Right lobe of liver (tissue), 6 donors: Measurements from ENCODE around the gene FUCA1. TPM values are rescaled to one million over a fixed set of nuclear protein-coding genes. Genes with fewer than 3 reads are reported as not detected.
"Not testable (repeated sequence)": the region's sequence is repeated elsewhere in the genome, so short reads cannot be mapped to it uniquely, and the experiment has no call there.

Experiments
- ATAC-seq, 4 donors: fragments of 200-7000 bp; cut with Tn5 transposase; one replicate each; pipeline ENCODE4 v1.9.1; 2020; ENCODE audit warnings: mild to moderate bottlenecking in 4 of 4, moderate library complexity in 4 of 4
- DNase-seq, 3 donors: peaks; one replicate each; pipeline ENCODE4 v3.0.0-alpha.2; 2020
- H3K27ac ChIP-seq, 3 donors: fragments of 200-600 bp; one replicate each; pipeline ENCODE4 v1.8.0; 2022
- H3K27me3 ChIP-seq, 2 donors: fragments of 200-600 bp; one replicate each; pipeline ENCODE4 v1.8.0; 2022
- H3K36me3 ChIP-seq, 4 donors: fragments of 200-600 bp; sonication (generic) in 1 of 4; one replicate each; pipeline versions ENCODE4 v1.5.1 to v1.8.0; 2017 to 2022; ENCODE audit warnings: control low read depth in 1 of 4
- H3K4me1 ChIP-seq, 4 donors: fragments of 200-600 bp; sonication (generic) in 1 of 4; one replicate each; pipeline versions ENCODE4 v1.5.1 to v1.8.0; 2017 to 2022; ENCODE audit warnings: control low read depth in 1 of 4
- H3K4me3 ChIP-seq, 3 donors: fragments of 200-600 bp; one replicate each; pipeline ENCODE4 v1.8.0; 2022
- H3K9me3 ChIP-seq, 4 donors: fragments of 200-600 bp; sonication (generic) in 1 of 4; one replicate each; pipeline versions ENCODE4 v1.5.1 to v1.8.0; 2017 to 2022; ENCODE audit warnings: control low read depth in 1 of 4
- POLR2A ChIP-seq: fragments of 450-650 bp; IDR thresholded peaks from one replicate; pipeline ENCODE4 v1.6.1; 2017; ENCODE audit warnings: antibody characterized with exemption, mild to moderate bottlenecking
- WGBS: methylation state at CpG from one replicate; pipeline ENCODE4 v1.1.6; 2018; ENCODE audit warnings: low coverage, low lambda C conversion rate; ENCODE audit not compliant: insufficient coverage; ENCODE audit errors: missing lambda C conversion rate; 5-methylcytosine and 5-hydroxymethylcytosine counted together
- intact Hi-C, 2 donors: fragments of 100-400 bp; cut with DNase I; formaldehyde crosslinking; loops; one replicate each; pipeline versions ENCODE4 v1.11.2 to v1.14.1; 2022
- total RNA-seq, 6 experiments: library from RNA; depleted of rRNA in 2 of 6; stranded (reverse); fragments of >200 nt in 2 of 6; fragmentation: NEBNext Ultra II Directional in 3 of 6; extraction: Animal tissue kit (Norgen Biotek cat#: 25700) in 3 of 6; gene quantifications; one replicate each; pipeline versions ENCODE4 v1.1.0 to v1.2.4, GENCODE V29; 2016 to 2023
- TF ChIP-seq, protein P1 (sequence below), 4 donors: fragments of 200-600 bp in 3 of 4; fragments of 450-650 bp in 1 of 4; IDR thresholded peaks; one replicate each; pipeline versions ENCODE4 v1.5.1 to v1.8.0; 2016 to 2022; ENCODE audit warnings: antibody characterized with exemption in 4 of 4, mild to moderate bottlenecking in 2 of 4
- donor health status: DM: no; HTN: yes; CAD: no.
- donor health status: DM: no; HTN: no; CAD: no.
- donor health status: DM: no; HTN: no; CAD: no.
- donor health status: DM: no; HTN: yes; CAD: no.
- donor health status: DM: no; HTN: yes; CAD: no.

Gene FUCA1
- total RNA-seq, 6 experiments from 2014 or later = 37.1 to 54.7 (median 45.1) TPM

DNA sequence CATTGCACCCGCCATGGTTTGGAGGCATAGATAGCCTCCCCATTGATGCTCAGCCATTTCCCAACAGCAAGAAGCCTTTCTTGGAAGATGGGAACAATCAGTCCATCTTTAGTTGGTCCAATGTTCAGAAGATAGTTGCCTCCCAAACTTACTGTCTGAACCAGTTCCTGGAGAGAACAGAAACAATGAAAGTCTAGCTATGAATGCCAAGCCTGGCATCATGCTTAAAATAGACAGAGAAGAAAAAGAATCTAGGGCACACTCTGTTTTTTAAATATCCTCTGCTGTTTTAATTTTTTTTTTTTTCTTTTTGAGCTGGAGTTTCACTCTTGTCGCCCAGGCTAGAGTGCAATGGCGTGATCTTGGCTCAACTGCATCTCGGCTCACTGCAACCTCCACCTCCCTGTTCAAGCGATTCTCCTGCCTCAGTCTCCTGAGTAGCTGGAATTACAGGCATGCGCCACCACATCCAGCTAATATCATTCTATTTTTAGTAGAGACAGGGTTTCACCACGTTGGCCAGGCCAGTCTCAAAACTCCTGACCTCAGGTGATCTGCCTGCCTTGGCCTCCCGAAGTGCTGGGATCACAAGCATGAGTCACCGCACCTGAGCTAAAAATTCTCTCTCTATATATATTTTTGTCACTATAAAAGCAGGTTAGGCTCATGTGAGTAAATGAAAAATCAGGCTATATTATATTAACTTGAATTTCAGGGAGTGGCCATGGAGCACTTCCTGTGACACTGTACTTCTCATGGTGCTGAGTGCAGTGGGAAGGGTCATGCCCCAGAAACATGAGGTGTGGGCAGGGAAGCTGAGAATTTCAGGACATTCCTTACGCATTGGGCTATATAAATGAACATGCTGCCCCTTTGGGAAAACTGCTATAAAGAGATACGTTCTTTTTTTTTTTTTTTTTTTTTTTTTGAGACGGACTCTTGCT is 19.1 kb downstream of the FUCA1 start:
- ATAC-seq (no peak), DNase-seq (no peak)
- Histone ChIP-seq H3K4me3 (no peak overlapping the region), H3K27ac (no peak overlapping the region), H3K27me3 (no peaks in the 10 kb centered on the region), H3K9me3 (no peaks in the 10 kb centered on the region), H3K4me1 (no peaks in the 10 kb centered on the region), H3K36me3 (peaks cover 0 to 27% (median 7%) of the 10 kb centered on the region in 4 donors)
- TF ChIP-seq, protein P1, sequence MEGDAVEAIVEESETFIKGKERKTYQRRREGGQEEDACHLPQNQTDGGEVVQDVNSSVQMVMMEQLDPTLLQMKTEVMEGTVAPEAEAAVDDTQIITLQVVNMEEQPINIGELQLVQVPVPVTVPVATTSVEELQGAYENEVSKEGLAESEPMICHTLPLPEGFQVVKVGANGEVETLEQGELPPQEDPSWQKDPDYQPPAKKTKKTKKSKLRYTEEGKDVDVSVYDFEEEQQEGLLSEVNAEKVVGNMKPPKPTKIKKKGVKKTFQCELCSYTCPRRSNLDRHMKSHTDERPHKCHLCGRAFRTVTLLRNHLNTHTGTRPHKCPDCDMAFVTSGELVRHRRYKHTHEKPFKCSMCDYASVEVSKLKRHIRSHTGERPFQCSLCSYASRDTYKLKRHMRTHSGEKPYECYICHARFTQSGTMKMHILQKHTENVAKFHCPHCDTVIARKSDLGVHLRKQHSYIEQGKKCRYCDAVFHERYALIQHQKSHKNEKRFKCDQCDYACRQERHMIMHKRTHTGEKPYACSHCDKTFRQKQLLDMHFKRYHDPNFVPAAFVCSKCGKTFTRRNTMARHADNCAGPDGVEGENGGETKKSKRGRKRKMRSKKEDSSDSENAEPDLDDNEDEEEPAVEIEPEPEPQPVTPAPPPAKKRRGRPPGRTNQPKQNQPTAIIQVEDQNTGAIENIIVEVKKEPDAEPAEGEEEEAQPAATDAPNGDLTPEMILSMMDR (IDR thresholded peaks at IDR 0.05) = no peak
- no peak for TF ChIP-seq POLR2A
- intact Hi-C loops = no loop called here
- WGBS = 82% methylated on average over 12 of the region's 12 CpGs

DNA sequence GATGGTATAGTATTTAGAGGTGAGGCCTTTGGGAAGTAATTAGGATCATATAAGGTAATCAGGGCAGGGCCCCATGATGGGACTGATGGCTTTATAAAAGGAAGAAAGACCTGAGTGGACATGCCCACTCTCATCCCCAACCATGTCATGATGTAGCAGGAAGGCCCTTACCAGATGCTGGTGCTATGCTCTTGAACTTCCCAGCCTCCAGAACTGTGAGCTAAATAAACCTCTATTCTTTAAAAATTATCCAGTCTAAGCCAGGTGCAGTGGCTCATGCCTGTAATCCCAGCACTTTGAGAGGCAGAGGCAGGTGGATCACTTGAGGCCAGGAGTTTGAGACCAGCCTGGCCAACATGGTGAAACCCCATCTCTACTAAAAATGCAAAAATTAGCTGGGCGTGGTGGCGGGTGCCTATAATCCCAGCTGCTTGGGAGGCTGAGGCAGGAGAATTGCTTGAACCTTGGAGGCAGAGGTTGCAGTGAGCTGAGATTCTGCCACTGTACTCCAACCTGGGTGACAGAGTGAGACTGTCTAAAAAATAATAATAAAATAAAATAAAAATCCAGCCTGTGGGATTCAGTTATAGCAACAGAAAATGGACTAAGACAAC is 20.5 kb downstream of the FUCA1 start:
- DNase-seq, ATAC-seq, H3K9me3 ChIP-seq, H3K27me3 ChIP-seq, H3K4me1 ChIP-seq, intact Hi-C loops, H3K27ac ChIP-seq, H3K4me3 ChIP-seq: not testable (repeated sequence)
- 100% methylated on average over 2 of the region's 2 CpGs for WGBS
- H3K36me3 ChIP-seq = peaks cover 0 to 27% (median 7%) of the 10 kb centered on the region in 4 donors

DNA sequence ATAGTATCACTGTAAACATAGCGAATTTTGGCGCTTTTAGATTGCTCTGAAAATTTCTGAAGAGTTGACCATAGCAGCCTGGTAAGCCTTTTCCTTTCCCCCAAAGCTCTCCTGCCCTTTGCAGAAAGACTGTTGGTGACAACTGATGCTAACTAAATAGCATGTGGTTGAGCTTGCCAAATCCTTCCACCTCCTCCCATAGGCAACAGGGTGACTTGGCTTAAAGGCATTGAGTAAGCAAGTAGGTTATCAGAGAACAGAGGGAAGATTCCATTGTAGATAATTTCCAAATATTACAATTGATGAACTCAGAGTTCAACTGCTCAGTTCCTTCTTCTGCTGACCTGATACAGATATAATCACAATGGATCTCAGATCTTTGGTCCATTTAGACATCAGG is 22.9 kb downstream of the FUCA1 start:
- intact Hi-C loops = no loop called here
- Histone ChIP-seq H3K36me3 (peaks cover 0 to 27% (median 7%) of the 10 kb centered on the region in 4 donors), H3K4me1 (no peaks in the 10 kb centered on the region), H3K27me3 (no peaks in the 10 kb centered on the region), H3K9me3 (no peaks in the 10 kb centered on the region), H3K4me3 (no peak overlapping the region), H3K27ac (no peak overlapping the region)
- no peak for TF ChIP-seq POLR2A
- no peak for DNase-seq
- WGBS = 100% methylated on average over 2 of the region's 2 CpGs
- no peak for ATAC-seq

DNA sequence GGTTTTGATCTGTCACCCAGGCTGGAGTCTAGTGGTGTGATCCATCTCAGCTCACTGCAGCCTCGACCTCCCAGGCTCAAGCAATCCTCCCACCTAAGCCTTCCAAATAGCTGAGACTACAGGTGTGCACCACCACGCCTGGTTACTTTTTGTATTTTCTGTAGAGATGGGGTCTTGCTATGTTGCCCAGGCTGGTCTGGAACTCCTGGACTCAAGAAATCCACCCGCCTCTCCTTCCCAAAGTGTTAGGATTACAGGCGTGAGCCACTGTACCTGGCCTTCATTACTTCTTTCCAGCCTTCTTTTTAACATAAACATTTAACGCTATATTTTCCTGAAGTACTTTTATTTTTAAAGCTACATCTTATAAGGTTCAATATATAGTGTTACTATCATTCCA is 24.4 kb downstream of the FUCA1 start:
- Histone ChIP-seq H3K36me3 (peaks cover 0 to 26% (median 7%) of the 10 kb centered on the region in 4 donors), H3K4me1 (no peaks in the 10 kb centered on the region), H3K27ac (no peak overlapping the region), H3K27me3 (no peaks in the 10 kb centered on the region), H3K4me3 (no peak overlapping the region), H3K9me3 (no peaks in the 10 kb centered on the region)
- ATAC-seq = no peak
- TF ChIP-seq POLR2A = no peak
- TF ChIP-seq, protein P1 (IDR thresholded peaks at IDR 0.05) = no peak
- 78% methylated on average over 4 of the region's 5 CpGs for WGBS
- DNase-seq = no peak
- intact Hi-C loops = no loop called here

DNA sequence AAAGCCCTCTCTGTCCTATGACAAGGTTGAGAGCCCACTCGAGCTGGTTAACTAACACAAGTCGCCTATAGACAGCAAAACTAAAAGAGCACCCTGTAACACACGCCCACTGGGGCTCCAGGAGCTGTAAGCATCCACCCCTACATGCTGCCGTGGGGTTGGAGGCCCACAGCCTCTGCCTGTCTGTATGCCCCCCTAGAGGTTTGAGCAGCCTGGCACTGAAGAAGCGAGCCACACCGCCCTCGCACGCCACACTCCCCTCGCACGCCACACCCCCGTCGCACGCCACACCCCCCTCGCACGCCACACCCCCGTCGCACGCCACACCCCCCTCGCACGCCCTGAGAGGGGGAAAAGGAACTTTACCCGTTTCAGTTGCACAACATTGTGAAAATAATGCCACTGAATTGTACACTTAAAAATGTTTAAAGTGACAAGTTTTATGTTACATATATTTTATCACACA is 29.7 kb downstream of the FUCA1 start:
- H3K9me3 ChIP-seq = no peaks in the 10 kb centered on the region
- H3K36me3 ChIP-seq = no peaks in the 10 kb centered on the region
- H3K27me3 ChIP-seq = no peaks in the 10 kb centered on the region
- peak overlapping the region; percentile 18 to 47 (median 36) for H3K4me3 ChIP-seq
- peak; percentile 17 for TF ChIP-seq POLR2A
- TF ChIP-seq, protein P1 (IDR thresholded peaks at IDR 0.05) = no peak
- intact Hi-C loops = no loop called here
- DNase-seq (peak; percentile 83 to 85 (median 84)), ATAC-seq (peak; percentile 98 to 100 (median 99))
- WGBS = 0% methylated on average over 21 of the region's 21 CpGs
- peak overlapping the region in 2 of 3 donors; percentile 33 to 50 for H3K27ac ChIP-seq
- peaks cover 0 to 6% (median 0%) of the 10 kb centered on the region in 4 donors for H3K4me1 ChIP-seq
